Naive thymus-derived CD4-positive, alpha-beta T cell (primary cell): ENCODE measurements around the gene B9D2. TPM values are rescaled to one million over a fixed set of nuclear protein-coding genes. Genes with fewer than 3 reads are reported as not detected.
A peak's percentile ranks its signal among the peaks of the same experiment; 100 is the strongest.
"Not testable (repeated sequence)": the region's sequence is repeated elsewhere in the genome, so short reads cannot be mapped to it uniquely, and the experiment has no call there.

Experiments
- ATAC-seq: fragments of 150-1000 bp; cut with Tn5 transposase; 2 replicates; pipeline ENCODE4 v1.10.0; 2021; ENCODE audit warnings: mild to moderate bottlenecking, moderate library complexity
- CTCF ChIA-PET: fragments of 350-600 bp; sonication (Branson Sonifier 250); formaldehyde crosslinking; loops from one replicate; lab custom pipeline; 2021; ENCODE audit warnings: antibody characterized with exemption; lab: Charles Lee
- POLR2A ChIA-PET: fragments of 350-600 bp; sonication (Branson Sonifier 250); formaldehyde crosslinking; loops from one replicate; lab custom pipeline; 2021; ENCODE audit warnings: antibody characterized with exemption, inconsistent platforms; lab: Charles Lee
- DNase-seq, 9 donors: peaks; one replicate each; pipeline versions ENCODE4 v3.0.0 to v3.0.0-alpha.2; 2020 to 2022; ENCODE audit warnings: mixed read lengths in 1 of 9
- H3K27ac ChIP-seq: one replicate; pipeline ENCODE4 v1.7.0; 2013; ENCODE audit warnings: mild to moderate bottlenecking, low read depth, low read length, moderate library complexity
- H3K27me3 ChIP-seq, 2 donors: one replicate each; pipeline ENCODE4 v1.7.0; 2013; ENCODE audit warnings: low read length in 2 of 2, mild to moderate bottlenecking in 2 of 2, moderate library complexity in 2 of 2; ENCODE audit not compliant: control insufficient read depth in 2 of 2, insufficient read depth in 2 of 2
- H3K36me3 ChIP-seq, 3 experiments: 1 replicate in 2 of 3; 2 replicates in 1 of 3; pipeline ENCODE4 v1.7.0; 2013; ENCODE audit warnings: low read length in 3 of 3, mild to moderate bottlenecking in 3 of 3, moderate library complexity in 1 of 3; ENCODE audit not compliant: insufficient read depth in 3 of 3, control insufficient read depth in 2 of 3
- H3K4me1 ChIP-seq, 2 donors: one replicate each; pipeline ENCODE4 v1.7.0; 2013; ENCODE audit warnings: low read length in 2 of 2, mild to moderate bottlenecking in 2 of 2, moderate library complexity in 1 of 2; ENCODE audit not compliant: control insufficient read depth in 2 of 2, insufficient read depth in 2 of 2
- H3K4me3 ChIP-seq: 2 replicates; pipeline ENCODE4 v1.7.0; 2013; ENCODE audit warnings: mild to moderate bottlenecking, low read length
- H3K9me3 ChIP-seq, 3 experiments: 1 replicate in 2 of 3; 2 replicates in 1 of 3; pipeline ENCODE4 v1.7.0; 2013; ENCODE audit warnings: low read length in 3 of 3; ENCODE audit not compliant: control insufficient read depth in 2 of 3
- H3K27ac Mint-ChIP-seq, 9 donors: one replicate each; pipeline ENCODE4 v1.8.0; 2020 to 2022; ENCODE audit warnings: mixed read lengths in 9 of 9, mild to moderate bottlenecking in 8 of 9, moderate library complexity in 5 of 9, inconsistent platforms in 2 of 9
- H3K27me3 Mint-ChIP-seq, 5 donors: one replicate each; pipeline ENCODE4 v1.8.0; 2021 to 2022; ENCODE audit warnings: mixed read lengths in 5 of 5, mild to moderate bottlenecking in 1 of 5
- H3K36me3 Mint-ChIP-seq, 5 donors: one replicate each; pipeline ENCODE4 v1.8.0; 2020 to 2022; ENCODE audit warnings: mixed read lengths in 5 of 5, mild to moderate bottlenecking in 3 of 5, inconsistent platforms in 1 of 5
- H3K4me1 Mint-ChIP-seq, 7 donors: one replicate each; pipeline ENCODE4 v1.8.0; 2020 to 2022; ENCODE audit warnings: mixed read lengths in 7 of 7, mild to moderate bottlenecking in 3 of 7, inconsistent platforms in 1 of 7
- H3K4me3 Mint-ChIP-seq, 10 donors: one replicate each; pipeline ENCODE4 v1.8.0; 2020 to 2022; ENCODE audit warnings: mild to moderate bottlenecking in 10 of 10, mixed read lengths in 10 of 10, moderate library complexity in 6 of 10, inconsistent platforms in 2 of 10
- H3K9me3 Mint-ChIP-seq, 11 donors: one replicate each; pipeline ENCODE4 v1.8.0; 2020 to 2022; ENCODE audit warnings: mixed read lengths in 11 of 11, mild to moderate bottlenecking in 4 of 11, inconsistent platforms in 1 of 11, moderate library complexity in 1 of 11
- intact Hi-C, 2 donors: fragments of 100-400 bp; cut with micrococcal nuclease; formaldehyde crosslinking; loops; one replicate each; pipeline ENCODE4 v1.15.1; 2023
- polyA plus RNA-seq, 2 donors: library from polyadenylated mRNA; unstranded; fragments of 300-500 nt; fragmentation: Illumina TruSeq; gene quantifications; one replicate each; pipeline ENCODE4 v1.2.3, GENCODE V29; 2021
- total RNA-seq, 6 experiments: library from RNA in 5 of 6; stranded (reverse) in 5 of 6; gene quantifications; 1 replicate in 5 of 6; 2 replicates in 1 of 6; pipeline ENCODE4 v1.2.3 and lab custom pipeline; 2021 to 2026

B9D2 gene
- total and polyA plus RNA-seq, 7 experiments from 2014 or later = 11.6 to 38.9 (median 18.0) TPM

DNA sequence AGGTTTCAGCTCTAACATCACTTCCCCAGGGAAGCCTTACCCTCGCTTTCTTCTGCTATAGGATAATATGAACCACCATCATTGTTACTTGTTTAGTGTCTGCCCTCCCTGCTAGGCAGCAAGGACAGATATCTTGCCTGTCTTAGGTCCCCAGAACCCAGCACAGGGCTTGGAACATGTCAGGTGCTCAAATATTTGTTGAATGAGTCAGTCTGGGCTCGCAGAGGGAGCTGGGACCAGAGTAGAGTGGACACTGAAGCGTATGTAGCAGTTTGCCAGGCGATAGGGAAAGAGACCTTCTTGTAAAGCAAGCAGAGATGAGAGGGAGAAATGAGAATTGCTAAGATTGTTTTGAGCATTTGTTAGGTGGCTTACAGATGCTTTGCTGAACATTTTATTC is 45.3 kb upstream of the B9D2 start:
- intact Hi-C loops = no loop called here
- Mint-ChIP-seq H3K36me3 (peaks cover 4 to 14% (median 7%) of the 10 kb centered on the region in 5 donors), H3K4me3 (no peak overlapping the region), H3K27me3 (no peaks in the 10 kb centered on the region), H3K9me3 (no peaks in the 10 kb centered on the region), H3K4me1 (peaks cover 0 to 29% (median 16%) of the 10 kb centered on the region in 7 donors), H3K27ac (peak overlapping the region in 3 of 9 donors; percentile 43 to 77 (median 45))
- no peaks in the 10 kb centered on the region for H3K27me3 ChIP-seq
- no peak overlapping the region for H3K27ac ChIP-seq
- no peaks in the 10 kb centered on the region for H3K9me3 ChIP-seq
- H3K36me3 ChIP-seq = peaks cover 0 to 38% (median 0%) of the 10 kb centered on the region in 3 experiments
- peak; percentile 65 for ATAC-seq
- peaks cover 0 to 4% of the 10 kb centered on the region in 2 donors for H3K4me1 ChIP-seq
- CTCF ChIA-PET = no interaction called here
- no peak overlapping the region for H3K4me3 ChIP-seq
- DNase-seq = no peak
- POLR2A ChIA-PET = interaction anchor here (1.8 kb wide), 1 partner anchor 31 kb away, joined by 4 read pairs; no protein-coding TSS in a partner anchor

DNA sequence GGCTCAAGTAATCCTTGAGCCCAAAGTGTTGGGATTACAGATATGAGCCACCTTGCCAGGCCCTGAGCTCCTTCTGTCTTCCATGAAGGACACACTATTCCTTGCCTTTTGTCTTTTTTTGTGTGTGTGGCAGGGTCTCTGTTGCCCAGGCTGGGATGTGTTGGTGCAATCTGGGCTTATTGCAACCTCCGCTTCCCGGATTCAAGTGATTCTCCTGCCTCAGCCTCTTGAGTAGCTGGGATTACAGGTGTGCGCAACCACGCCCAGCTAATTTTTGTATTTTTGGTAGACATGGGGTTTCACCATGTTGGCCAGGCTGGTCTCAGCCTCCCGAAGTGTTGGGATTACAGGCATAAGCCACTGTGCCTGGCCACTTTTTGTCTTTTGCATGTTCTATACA is 44.9 kb upstream of the B9D2 start:
- H3K27me3 Mint-ChIP-seq, H3K9me3 ChIP-seq, H3K4me3 Mint-ChIP-seq, H3K4me3 ChIP-seq, ATAC-seq, intact Hi-C loops, H3K27ac ChIP-seq, CTCF ChIA-PET, H3K27me3 ChIP-seq, H3K4me1 ChIP-seq, DNase-seq, H3K9me3 Mint-ChIP-seq, H3K36me3 Mint-ChIP-seq: not testable (repeated sequence)
- POLR2A ChIA-PET = interaction anchor here (1.8 kb wide), 1 partner anchor 31 kb away, joined by 4 read pairs; no protein-coding TSS in a partner anchor
- peaks cover 0 to 33% (median 0%) of the 10 kb centered on the region in 3 experiments for H3K36me3 ChIP-seq
- H3K27ac Mint-ChIP-seq = peak overlapping the region in 1 of 9 donors; percentile 43
- peaks cover 0 to 29% (median 16%) of the 10 kb centered on the region in 7 donors for H3K4me1 Mint-ChIP-seq

DNA sequence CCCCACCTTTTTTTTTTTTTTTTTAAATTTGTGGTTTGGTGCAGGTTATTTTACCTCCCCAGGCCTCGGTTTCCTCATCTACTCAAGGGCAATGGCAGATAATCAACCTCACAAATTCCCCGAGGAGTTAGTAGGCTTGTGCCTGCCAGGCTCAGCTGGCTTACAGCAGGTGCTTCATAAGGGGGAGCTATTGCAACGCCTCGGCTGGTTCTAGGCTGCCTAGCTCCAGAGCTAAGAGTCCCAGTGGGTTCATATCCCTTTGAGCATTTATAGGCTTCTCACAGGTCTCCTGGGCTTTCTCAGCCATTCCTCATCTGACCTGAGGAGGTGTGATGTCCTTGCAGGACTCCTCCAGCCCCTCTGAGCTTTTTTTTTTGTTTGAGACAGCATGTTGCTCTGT is 44.3 kb upstream of the B9D2 start:
- H3K27me3 Mint-ChIP-seq = no peaks in the 10 kb centered on the region
- DNase-seq = no peak
- Histone ChIP-seq H3K4me1 (peaks cover 0 to 4% of the 10 kb centered on the region in 2 donors), H3K9me3 (no peaks in the 10 kb centered on the region), H3K4me3 (no peak overlapping the region), H3K36me3 (peaks cover 0 to 31% (median 0%) of the 10 kb centered on the region in 3 experiments), H3K27ac (no peak overlapping the region), H3K27me3 (no peaks in the 10 kb centered on the region)
- ChIA-PET POLR2A (interaction anchor here (1.8 kb wide), 1 partner anchor 32 kb away, joined by 4 read pairs; no protein-coding TSS in a partner anchor), CTCF (interaction anchor here (0.6 to 1.0 kb wide), 2 partner anchors 17 to 30 kb away, joined by 3 to 4 read pairs; no protein-coding TSS in a partner anchor)
- peaks cover 4 to 28% (median 19%) of the 10 kb centered on the region in 7 donors for H3K4me1 Mint-ChIP-seq
- no peak overlapping the region for H3K4me3 Mint-ChIP-seq
- no peak overlapping the region for H3K27ac Mint-ChIP-seq
- ATAC-seq = no peak
- H3K36me3 Mint-ChIP-seq = peaks cover 0 to 7% (median 3%) of the 10 kb centered on the region in 5 donors
- no peaks in the 10 kb centered on the region for H3K9me3 Mint-ChIP-seq
- intact Hi-C loops = no loop called here

DNA sequence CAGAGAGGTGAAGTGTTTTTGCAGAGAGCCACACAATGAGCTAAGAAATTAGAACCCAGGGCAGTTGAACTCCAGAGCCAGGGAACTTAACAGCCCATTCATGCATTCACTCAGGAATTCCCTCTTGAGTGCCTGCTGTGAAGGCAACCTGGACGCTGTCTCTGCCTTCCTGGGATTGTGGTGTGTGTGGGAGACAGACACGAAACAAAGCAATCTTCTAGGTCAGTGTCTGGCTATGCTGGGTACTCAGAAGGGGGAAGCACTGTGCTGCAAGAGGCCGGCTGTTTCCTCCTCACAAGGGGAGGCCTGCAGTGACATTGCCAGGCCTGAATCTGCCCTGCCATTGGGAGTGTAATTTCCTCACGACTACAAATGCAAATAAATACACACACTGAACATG is 43.3 kb upstream of the B9D2 start:
- peaks cover 0 to 4% of the 10 kb centered on the region in 2 donors for H3K4me1 ChIP-seq
- POLR2A ChIA-PET = interaction anchor here (0.6 to 0.8 kb wide), 2 partner anchors 28 to 220 kb away, joined by 3 to 4 read pairs; partner anchors contain the start of gene CEACAM4
- H3K36me3 ChIP-seq = peaks cover 0 to 30% (median 0%) of the 10 kb centered on the region in 3 experiments
- H3K4me3 ChIP-seq = no peak overlapping the region
- no peak overlapping the region for H3K27ac ChIP-seq
- DNase-seq = no peak
- Mint-ChIP-seq H3K36me3 (peaks cover 0 to 7% (median 3%) of the 10 kb centered on the region in 5 donors), H3K27me3 (no peaks in the 10 kb centered on the region), H3K9me3 (no peaks in the 10 kb centered on the region), H3K4me1 (peaks cover 4 to 33% (median 22%) of the 10 kb centered on the region in 7 donors), H3K4me3 (no peak overlapping the region), H3K27ac (peak overlapping the region in 4 of 9 donors; percentile 12 to 41 (median 24))
- H3K9me3 ChIP-seq = no peaks in the 10 kb centered on the region
- ATAC-seq = no peak
- no peaks in the 10 kb centered on the region for H3K27me3 ChIP-seq
- intact Hi-C loops = no loop called here
- CTCF ChIA-PET = interaction anchor here (1.0 kb wide), 1 partner anchor 18 kb away, joined by 3 read pairs; no protein-coding TSS in a partner anchor

DNA sequence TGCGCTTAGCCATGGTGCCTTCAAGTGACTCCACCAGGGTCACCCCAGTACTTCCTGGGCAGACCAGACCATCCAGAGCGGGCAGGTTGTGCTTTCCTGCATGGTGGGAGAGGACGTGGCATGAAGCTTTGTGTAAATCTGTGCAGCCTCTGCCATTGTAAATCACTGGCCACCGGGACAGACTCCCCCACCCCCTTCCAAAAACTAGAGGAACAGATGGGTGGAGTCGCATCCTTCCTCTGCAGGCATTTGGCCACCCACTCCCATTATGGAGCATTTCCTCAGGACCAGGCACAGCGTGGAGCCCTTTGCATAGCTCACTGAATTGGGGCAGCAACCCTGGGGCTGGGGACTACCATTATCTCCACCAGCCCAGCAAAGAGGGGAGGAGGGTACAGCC is 41.8 kb upstream of the B9D2 start:
- no peaks in the 10 kb centered on the region for H3K9me3 ChIP-seq
- Mint-ChIP-seq H3K36me3 (peaks cover 0 to 7% (median 3%) of the 10 kb centered on the region in 5 donors), H3K27me3 (no peaks in the 10 kb centered on the region), H3K27ac (no peak overlapping the region), H3K4me3 (no peak overlapping the region), H3K9me3 (no peaks in the 10 kb centered on the region), H3K4me1 (peaks cover 4 to 42% (median 27%) of the 10 kb centered on the region in 7 donors)
- peaks cover 0 to 4% of the 10 kb centered on the region in 2 donors for H3K4me1 ChIP-seq
- H3K36me3 ChIP-seq = peaks cover 0 to 16% (median 0%) of the 10 kb centered on the region in 3 experiments
- ATAC-seq (no peak), DNase-seq (no peak)
- intact Hi-C loops = no loop called here
- H3K27me3 ChIP-seq = no peaks in the 10 kb centered on the region
- CTCF ChIA-PET = no interaction called here
- H3K4me3 ChIP-seq = no peak overlapping the region
- no peak overlapping the region for H3K27ac ChIP-seq
- POLR2A ChIA-PET = interaction anchor here (0.7 to 0.8 kb wide), 2 partner anchors 31 to 42 kb away, joined by 3 read pairs; partner anchors contain the start of gene B9D2

DNA sequence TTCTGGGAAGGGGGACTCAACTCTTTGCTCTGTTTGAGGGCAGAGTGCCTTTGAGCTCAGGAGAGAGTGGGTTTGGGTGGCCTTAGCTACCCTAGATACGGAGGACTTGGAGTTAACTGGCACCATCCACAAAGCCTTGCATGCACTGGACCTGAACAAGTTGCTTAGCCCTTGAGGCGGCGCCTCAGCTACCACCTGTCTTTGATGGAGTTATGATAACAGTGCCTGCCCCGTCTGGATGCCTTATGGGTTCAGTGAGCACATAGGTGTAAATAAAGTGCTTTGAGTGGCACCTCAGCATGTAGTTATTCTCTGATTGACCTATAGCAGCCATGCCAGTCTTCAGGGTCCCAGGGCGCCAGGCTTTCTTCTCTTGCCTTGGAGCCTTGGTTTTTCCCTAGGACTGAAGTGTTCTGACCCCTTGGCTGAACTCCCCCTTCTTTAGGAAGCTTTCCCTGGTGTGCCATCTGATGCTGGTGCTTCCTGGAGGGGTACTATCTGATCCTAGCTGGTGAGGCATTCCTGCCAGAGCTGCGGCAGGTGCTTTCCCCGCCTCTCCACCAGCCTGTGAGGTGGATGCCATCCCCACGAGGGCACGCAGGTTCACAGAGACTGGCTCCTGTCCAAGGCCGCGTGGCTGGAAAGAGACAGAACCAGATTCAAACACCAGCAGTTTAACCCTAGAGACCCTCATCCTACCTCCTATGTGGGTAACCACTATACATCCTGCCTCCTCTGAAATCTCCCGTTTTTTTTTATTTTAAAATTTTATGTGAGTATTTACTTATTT is 39.4 kb upstream of the B9D2 start:
- Histone ChIP-seq H3K27ac (no peak overlapping the region), H3K9me3 (no peaks in the 10 kb centered on the region), H3K36me3 (peaks cover 0 to 14% (median 0%) of the 10 kb centered on the region in 3 experiments), H3K4me1 (peaks cover 6 to 8% of the 10 kb centered on the region in 2 donors), H3K27me3 (no peaks in the 10 kb centered on the region), H3K4me3 (no peak overlapping the region)
- H3K27ac Mint-ChIP-seq = peak overlapping the region in 1 of 9 donors; percentile 77
- DNase-seq = no peak
- CTCF ChIA-PET = no interaction called here
- intact Hi-C loops = no loop called here
- POLR2A ChIA-PET = no interaction called here
- no peaks in the 10 kb centered on the region for H3K27me3 Mint-ChIP-seq
- H3K36me3 Mint-ChIP-seq = peaks cover 0 to 3% (median 3%) of the 10 kb centered on the region in 5 donors
- H3K4me3 Mint-ChIP-seq = no peak overlapping the region
- ATAC-seq = no peak
- H3K9me3 Mint-ChIP-seq = no peaks in the 10 kb centered on the region
- peaks cover 18 to 44% (median 30%) of the 10 kb centered on the region in 7 donors for H3K4me1 Mint-ChIP-seq
